Stromal cell of bone marrow (primary cell): ENCODE results near the gene NUTF2.
"Not testable (repeated sequence)": the region's sequence is repeated elsewhere in the genome, so short reads cannot be mapped to it uniquely, and the experiment has no call there.

Experiments
- DNase-seq: peaks from one replicate; pipeline ENCODE4 v3.0.0-alpha.2; 2012; ENCODE audit warnings: low read depth

NUTF2 gene

DNA sequence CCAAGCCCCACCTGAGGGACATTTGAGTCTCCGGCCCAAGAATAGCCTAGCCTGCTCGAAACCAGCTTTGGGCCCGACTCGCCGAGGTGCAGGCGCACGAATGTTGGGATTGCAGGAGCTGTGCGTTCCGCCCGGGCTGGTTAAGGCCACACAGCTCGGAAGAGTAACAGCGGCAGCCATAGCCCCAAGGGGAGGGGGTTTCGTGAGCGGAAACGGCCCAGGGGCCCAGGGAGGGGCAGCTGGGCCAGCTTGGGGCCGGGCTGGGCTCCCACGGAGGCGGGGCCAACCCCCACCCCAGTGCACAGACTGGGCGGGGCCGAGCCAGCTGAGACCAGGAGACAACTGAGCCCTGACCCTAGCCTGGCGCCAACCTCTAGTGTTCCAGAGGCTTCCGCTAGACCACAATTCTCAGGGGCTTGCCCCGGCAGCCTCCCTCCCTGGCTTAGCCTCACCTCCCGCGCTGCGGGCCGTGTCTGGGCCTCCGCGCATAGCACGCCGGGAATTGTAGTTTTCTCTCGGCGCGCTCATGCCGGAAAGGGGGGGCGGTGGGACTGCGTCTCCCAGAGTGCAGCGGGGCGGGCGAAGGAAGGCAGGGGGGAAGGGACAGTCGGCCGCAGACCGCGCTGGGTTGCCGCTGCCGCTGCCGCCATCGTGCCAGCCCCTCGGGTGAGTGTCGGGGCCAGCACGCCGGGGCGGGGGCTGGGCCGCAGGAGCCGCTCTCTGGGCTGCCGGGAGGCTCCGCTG is at the start of gene NUTF2:
Gene NUTF2, plus strand, starts transcription at position 614 of the 744 bp plus-strand sequence. CDS start 18,198 bp downstream, outside the sequence.
- DNase-seq: peak; percentile 89

DNA sequence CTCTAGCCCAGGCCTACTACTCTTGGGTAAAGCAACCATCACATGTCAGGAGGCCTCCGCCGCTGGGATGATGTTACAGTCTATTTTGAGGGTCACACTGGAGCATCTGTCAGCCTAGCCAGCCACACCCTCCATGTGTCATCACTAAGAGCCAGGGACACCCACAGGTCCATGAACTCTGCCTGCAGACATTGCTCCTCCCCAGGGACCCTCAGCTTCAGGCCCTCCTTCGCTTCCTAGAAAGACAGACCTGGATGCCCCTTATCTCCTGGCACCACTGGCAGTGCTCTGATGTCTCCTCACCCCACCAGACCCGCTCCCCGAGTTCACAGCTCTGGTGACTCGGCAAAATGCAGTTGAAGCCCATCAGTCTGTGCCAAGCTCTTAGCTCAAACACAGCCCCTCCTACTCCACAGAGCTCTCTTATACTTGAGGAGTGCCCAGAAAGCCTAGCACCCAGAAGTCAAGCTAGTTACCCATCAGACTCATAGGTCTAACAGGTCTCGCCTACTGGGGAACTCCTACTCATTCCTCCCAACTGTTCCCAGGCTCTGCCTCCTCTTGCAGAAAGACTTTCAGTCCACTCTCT is 46.3 kb upstream of the NUTF2 start:
- no peak for DNase-seq

DNA sequence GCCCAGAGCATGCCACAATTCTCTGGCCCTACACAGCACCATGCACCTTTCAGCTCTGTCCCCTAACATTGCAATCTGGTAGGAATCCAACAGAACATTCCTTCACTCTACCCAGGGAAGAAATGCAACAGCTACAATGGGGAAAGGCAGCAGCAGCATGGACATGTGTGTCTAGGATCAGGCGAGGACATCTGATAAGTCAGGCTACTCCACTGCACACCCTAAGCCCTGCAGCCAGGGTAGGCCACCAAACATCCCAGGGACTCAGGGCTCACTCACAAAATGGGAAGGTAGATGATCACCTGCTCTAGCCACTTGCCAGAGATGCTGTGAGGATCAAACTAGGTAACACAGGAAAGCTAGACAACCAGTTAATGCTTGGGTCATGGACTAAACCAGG is 45.5 kb upstream of the NUTF2 start:
- DNase-seq: no peak

DNA sequence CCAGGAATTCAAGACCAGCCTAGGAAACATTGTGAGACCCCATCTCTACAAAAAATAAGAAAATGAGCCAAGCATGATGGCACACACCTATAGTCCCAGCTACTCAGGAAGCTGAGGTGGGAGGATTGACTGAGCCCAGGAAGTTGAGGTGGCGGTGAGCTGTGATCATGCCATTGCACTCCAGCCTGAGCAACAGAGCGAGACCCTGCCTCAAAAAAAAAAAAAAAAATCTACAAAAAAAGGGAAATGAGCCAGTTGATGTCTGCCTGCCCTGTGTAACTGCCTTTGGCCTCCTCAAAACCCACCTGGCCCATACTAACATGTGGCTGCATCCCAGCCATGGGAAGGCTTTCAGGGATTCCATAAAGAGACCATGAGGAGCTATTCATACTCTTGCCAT is 44.9 kb upstream of the NUTF2 start:
- no peak for DNase-seq

DNA sequence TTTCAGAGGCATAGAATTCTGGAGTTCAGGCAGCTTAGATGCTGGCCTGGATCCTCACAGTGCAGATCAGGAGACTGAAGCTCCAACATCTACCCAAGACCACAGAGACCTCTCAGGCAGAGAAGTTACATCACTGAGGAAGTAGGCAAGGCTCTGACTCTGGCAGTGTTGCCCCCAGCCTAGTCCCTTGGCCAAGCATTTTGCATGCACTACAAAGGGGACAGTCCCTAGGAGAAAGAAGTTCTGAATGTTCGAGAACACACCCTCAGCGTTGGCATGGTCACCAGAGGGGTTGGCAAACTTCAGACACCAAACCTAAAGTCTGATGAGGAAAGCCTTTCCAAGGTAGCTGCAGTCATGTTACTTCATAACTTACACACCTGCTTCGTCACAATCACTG is 42.8 kb upstream of the NUTF2 start:
- DNase-seq: no peak

DNA sequence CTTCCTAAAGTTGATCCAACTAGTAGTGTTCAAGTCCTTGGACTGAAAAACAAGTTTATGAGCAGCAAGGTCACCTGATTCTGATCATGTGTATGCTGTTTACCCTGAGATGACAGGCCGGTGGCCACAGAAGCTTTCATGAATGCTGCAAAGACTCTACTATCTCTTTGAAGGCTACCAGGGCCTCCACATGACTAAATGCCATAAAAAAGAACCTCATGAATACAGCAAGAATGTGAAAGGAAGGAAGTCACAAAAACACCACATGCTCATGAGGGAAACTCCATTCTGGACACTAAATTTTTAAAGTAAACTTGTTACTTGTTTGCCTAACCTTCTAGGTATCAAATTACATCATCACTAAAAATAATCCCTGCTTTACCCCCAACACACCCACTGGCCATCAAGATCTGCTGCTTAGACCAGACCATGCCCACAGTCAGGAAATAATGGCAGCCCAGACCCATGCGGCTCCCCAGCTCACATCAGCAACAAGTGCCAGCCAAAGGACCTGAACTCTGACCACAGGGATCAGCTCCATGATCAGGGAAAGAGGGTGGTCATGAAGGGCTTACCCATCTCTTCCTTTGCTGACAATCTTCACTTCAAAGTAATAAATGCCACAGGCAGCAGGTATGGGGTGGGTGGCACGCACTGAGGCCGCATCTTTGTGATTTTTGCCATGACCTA is 41.7 kb upstream of the NUTF2 start:
- DNase-seq: no peak

DNA sequence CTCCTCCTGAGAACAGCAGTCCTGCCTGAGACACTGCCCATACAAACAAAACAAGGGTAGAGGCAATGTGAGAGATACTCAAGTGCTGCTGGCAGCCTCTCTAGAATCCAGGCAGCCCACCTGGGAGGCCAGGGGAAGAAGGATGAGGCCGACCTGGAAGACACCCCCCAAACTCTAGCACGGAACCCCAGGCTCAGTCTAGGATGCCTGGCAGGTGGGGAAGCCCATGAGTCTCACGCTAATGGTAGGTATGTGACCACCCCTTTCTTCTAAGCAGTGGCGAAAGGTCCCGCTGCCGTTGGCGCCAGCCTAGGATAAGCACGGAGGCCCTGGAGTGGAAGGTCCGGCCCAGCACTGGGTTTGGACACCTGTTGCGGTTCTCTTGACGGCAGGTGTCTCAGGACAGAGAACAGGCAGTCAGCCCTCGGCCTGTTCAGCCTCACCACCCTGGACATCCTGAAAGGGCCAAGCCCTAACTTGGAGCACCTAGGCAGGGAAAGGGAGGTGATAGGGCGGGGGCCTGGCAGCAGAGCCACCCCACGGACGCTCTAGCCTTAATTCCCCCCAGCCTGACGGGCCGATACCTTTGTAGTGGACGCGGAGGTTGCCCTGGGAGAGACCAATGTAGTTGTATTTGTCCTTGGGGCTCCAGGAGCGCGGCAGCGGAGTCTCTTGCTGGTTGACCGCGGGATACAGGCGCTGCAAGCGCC is 40.9 kb upstream of the NUTF2 start:
- no peak for DNase-seq

DNA sequence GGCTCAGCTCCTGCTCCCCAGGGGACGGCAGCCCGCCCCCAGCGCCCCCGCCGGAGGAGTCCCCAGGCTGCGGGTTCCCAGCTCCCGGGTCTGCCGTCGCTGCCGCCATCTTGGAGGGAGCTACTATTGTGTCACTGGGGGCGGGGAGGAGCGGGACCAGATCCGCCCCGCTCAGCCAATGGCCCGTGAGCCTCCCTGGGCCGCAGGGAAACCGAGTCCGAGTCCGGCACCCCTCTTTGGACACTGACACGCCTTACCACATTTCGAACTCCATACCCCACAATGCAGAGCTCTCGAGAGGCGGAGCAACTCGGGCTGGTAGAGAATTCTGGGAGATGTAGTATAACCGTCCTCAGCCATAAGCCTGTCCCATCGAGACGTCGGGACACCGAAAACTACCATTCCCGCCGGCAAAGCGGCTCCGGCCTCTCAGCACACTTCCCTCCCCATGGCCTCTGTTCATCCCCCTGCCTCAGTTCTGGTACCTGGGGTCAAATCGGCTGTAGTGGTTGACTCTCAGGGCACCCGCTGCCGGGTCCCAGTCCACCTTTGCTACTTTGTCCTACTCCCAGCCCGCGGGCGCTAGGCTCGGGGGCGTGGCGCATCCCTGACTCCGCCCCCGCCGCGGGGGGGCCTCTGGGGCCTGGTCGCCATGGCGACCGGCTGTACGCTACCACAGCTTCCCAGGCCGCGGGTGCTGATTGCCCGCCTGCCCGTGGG is 40.1 kb upstream of the NUTF2 start, which contains the start of the genes RANBP10 and TSNAXIP1:
Gene RANBP10, minus strand, starts transcription at position 133 of the 720 bp plus-strand sequence. Its CDS starts 24 bp downstream, at position 109.
Gene TSNAXIP1, plus strand, starts transcription at position 462 of the 720 bp plus-strand sequence. CDS start 261 bp downstream, outside the sequence.
- DNase-seq: peak; percentile 100

DNA sequence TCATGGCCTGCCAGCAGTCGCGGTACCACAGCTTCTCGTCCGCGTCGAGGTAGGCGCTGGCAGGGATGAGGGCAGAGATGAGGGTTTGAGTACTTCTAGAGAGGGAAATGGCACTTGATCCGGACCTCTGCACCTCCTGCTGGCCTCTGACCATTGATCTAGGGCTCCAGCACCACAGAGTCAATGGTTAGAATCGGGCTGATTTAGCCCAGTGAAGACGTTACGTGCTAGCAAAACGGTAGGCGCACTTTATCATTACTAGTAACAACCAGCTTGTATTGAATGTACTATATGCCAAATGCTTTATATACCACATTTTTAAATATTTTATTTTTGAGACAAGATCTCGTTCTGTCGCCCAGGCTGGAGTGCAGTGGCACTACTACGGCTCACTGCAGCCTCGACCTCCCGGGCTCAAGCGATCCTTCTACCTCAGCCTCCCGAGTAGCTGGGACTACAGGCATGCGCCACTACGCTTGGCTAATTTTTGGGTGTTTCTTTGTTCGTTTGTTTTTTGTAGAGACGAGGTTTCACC is 39.5 kb upstream of the NUTF2 start:
- DNase-seq: no peak

DNA sequence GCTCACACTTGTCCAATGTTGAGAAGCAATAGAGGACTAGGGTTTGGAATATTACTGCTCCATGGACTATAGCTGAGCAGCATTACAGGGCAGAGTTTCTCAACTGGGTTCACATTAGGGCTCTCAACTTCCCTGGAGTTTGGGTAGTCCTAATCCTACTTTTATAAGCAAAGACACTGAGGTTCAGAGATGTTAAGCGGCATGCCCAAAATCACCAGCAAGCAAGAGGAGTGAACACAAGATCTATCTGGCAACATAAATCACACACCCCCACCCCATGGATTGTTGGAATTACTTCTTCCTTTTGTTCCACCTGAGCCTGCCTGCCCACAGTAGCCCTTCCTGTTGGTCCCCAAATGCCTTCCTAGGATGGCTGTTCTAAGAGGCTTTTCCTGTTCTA is 34.8 kb upstream of the NUTF2 start:
- DNase-seq: no peak

DNA sequence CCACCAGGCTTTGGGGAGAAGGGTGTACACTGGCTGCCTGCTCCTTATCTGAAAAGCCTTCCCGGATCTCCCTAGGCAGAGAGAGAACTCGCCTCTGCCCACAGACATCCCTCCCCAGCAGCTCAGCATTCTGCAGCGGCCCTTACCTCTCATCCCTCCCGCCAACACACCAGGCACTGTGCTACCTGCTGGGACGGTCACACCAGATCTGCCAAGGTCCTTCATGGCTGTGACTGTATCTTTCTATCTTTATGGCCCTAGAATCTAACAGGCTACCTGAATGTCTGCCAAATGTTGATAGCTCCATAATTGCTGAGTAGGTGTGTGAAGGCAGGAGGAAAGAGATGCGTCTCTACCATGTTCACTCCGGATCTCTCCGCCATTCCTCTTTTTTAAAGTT is 32.2 kb upstream of the NUTF2 start:
- DNase-seq: no peak

DNA sequence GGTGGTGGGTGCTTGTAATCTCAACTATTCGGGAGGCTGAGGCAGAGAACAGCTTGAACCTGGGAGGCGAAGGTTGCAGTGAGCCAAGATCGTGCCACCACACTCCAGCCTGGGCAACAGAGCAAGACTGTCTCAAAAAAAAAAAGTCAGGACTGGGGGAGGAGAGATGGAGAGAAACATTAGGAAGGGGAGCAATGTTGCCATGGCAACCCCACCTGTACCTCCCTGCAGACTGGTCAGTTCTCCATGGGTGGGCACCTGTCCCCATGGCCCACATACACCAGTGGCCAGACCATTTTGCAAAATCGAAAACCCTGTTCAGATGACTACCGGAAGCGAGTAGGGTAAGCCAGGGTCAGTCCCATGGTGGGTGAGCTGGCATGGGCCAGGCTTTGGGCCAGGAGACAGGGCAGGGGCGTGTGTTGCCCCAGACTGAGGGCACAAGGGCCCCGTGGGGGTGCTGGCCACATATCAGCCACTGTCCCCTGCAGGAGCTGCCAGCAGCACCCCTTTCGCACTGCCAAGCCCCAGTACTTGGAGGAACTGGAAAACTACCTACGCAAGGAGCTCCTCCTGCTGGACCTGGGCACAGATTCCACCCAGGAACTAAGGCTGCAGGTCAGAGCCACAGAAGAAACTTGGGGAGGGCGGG is 26.0 kb upstream of the NUTF2 start:
- DNase-seq: no peak

DNA sequence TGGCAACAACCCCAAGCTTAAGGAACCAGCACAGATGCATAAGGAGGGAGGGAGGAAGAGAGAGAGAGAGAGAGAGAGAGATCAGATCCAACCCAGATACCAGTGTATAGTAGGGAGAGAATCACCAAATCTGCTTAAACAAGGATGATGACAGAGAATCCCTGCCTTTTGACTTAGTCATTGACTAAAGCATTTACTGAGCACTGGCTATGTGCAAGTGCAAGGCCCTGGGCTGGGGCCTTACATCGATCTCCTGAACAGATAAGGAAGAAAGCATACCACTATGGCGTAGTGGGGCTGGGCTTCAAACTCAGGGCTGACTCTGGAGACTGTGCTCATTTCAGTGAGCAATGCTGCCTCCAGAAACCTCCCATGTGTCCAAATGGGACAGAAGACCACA is 24.2 kb upstream of the NUTF2 start:
- no peak for DNase-seq

DNA sequence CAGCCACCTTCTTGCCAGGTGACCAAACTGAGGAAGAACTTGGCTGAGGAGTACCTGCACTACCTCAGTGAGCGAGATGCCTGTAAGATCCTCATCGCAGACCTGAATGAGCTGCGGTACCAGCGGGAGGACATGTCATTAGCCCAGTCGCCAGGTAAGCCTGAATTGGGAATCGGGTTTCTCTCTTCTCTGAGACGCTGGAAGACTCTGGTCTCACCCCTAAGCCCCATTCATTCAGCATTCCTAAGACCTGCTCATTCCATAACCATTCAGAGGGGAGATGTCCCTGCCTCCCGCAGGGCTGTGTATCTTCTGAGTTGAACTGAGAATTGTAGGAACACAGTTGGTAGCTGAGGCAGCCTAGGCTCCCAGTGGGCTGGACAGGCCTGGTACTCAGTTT is 21.6 kb upstream of the NUTF2 start:
- no peak for DNase-seq

DNA sequence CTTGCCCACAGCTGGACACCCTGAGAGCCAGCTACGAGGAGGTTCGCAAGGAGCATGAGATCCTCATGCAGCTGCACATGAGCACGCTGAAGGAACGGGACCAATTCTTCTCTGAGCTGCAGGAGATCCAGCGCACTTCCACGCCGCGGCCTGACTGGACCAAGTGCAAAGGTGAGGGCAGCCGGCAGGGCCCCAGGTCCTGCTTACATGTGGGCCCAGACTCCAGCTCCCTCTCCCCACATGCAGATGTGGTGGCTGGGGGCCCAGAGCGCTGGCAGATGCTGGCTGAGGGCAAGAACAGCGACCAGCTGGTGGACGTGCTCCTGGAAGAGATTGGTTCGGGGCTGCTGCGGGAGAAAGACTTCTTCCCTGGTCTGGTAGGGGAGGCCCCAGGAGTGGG is 20.8 kb upstream of the NUTF2 start:
- DNase-seq: no peak

DNA sequence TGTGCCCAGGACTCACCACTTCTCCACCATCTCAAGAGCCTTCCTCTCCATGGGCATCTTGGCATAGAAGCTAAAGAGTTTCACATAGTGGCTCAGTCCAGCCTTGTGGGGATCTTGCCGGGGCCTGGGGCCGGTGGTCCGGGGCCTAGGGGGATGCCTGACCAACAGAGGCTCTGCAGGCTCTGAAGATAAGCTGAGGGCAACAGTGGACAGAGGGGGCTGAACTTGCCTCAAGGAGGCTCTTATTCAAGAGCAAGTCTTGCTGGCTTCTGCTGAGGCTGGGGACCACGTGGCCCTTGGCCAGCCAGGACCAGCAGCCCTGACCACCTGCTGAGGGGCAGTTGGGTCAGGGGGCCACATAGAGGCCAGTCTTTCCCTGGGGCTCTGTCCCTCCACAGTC is 18.1 kb upstream of the NUTF2 start:
- no peak for DNase-seq

DNA sequence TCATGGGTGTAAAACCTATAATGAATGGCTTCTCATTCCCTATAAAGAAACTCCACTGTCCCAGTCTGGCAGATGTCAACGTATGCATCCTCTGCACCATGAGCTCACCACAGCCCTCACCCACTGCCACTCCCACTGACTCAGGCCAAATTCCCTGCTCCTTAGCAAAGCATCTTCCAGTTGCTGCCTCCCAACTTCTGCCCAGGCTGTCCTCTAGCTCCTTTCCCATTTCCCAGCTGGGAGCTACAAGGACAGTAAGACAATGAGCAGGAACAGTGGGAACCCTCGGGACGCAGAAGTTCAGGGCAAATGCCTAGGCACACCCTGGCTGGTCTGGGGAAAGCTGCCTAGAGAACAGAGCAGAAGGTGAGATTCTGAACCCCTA is 13.7 kb upstream of the NUTF2 start:
- DNase-seq: peak; percentile 53

DNA sequence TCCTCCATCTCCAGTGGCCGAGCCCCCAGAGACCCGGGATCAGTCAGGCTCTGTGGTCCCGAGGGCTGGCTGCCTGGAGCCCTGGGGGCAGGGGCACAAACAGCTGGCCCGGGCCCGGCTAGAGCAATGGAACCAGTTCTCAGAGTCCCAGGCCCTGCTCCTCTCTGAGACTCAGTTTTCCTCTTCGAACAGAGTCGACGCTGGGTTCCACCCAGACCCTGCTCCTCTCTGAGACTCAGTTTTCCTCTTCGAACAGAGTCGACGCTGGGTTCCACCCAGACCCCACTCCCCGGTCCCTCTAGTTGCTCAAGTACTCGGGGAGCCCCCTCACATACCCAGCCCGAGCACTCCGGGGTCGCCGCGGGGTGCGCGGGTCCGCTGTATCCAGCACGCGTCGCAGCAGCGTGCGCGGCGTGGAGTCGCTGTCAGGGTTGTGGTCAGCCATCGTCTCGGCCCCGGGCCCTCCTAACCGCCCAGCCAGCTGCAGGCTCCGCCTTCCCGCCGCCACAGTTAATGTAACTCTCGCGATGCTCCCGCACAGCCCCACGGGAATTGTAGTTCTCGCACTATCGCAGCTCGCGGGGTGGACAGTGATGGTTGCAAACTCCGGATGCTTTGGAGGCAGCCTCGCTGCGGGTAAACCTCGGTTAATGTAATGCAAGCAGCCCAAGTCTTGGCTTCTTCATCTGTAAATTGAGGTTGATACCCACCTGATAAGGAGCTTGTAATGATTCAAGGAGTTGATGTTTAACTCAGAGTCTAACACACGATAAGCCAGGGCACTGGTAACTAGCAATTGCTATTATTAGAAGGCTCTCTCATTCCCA is 13.1 kb upstream of the NUTF2 start:
- DNase-seq: peak; percentile 80

DNA sequence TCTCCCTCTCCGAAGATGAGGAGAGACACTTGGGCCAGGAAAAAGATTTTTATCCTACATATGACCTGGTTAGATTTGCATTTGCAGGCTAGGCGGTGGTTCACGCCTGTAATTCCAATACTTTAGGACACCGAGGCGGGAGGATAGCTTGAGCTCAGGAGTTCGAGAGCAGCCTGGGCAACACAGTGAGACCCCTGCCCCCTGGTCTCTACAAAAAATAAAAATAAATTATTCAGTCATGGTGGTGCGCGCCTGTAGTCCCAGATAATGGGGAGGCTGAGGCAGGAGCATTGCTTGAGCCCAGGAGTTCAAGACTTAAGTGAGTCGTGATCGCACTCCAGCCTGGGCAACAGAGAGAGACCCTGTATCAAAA is 12.5 kb upstream of the NUTF2 start:
- no peak for DNase-seq

DNA sequence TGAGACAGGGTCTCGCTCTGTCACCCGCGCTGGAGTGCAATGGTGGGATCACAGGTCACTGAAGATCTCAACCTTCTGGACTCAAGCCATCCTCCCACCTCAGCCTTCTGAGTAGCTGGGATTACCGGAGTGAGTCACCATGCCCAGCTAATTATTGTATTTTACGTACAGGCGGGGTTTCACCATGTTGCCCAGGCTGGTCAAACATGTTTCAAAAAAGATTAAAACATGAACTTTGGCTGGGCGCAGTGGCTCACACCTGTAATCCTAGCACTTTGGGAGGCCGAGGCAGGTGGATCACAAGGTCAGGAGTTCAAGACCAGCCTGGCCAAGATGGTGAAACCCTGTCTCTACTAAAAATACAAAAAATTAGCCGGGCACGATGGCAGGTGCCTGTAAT is 9.5 kb upstream of the NUTF2 start:
- DNase-seq: not testable (repeated sequence)
